ENCODE data around the gene CLTCL1.

CLTCL1 gene

GRCh38 chr22:19132153-19132552 is 159.4 kb downstream of the CLTCL1 start:
- no peak for DNase-seq (ENCODE audit: low read depth)

- DNase-seq (ENCODE audit: low read depth): no peak
Measured at GRCh38 chr22:19131685-19132015, 159.9 kb downstream of the CLTCL1 start.

- no peak for DNase-seq (ENCODE audit: low read depth)
Measured at GRCh38 chr22:19130959-19131684, 160.4 kb downstream of the CLTCL1 start, which contains the start of gene TSSK2. TSS of gene TSSK2 (plus strand) at chr22:19131308. CDS start at chr22:19131400, 92 bp downstream.

- no peak for DNase-seq (ENCODE audit: low read depth)
Measured at GRCh38 chr22:19129871-19130270, 161.6 kb downstream of the CLTCL1 start.
